ENCODE data around the gene SPDYC.
A peak's percentile ranks its signal among the peaks of the same experiment; 100 is the strongest.

SPDYC gene

GRCh38 chr11:65170058-65170534, at the start of gene SPDYC:
TSS of gene SPDYC (plus strand) at chr11:65170233. CDS start at chr11:65171358, 1,125 bp downstream.
- no peak for DNase-seq

GRCh38 chr11:65120831-65121230, 49.2 kb upstream of the SPDYC start:
- DNase-seq, result no peak

- DNase-seq, result no peak
Observed at GRCh38 chr11:65121447-65121864, 48.6 kb upstream of the SPDYC start.

- peak; percentile 97 for DNase-seq
Observed at GRCh38 chr11:65121865-65122696, 48.0 kb upstream of the SPDYC start, which contains the start of the genes FAU and MRPL49. TSS of gene FAU (minus strand) at chr11:65122134. CDS start at chr11:65121813, 321 bp downstream. TSS of gene MRPL49 (plus strand) at chr11:65122321. CDS start at chr11:65122347, 26 bp downstream.

- DNase-seq, result no peak
Observed at GRCh38 chr11:65124480-65125196, 45.4 kb upstream of the SPDYC start.

GRCh38 chr11:65125197-65126056, 44.6 kb upstream of the SPDYC start:
- no peak for DNase-seq

GRCh38 chr11:65126624-65127274, 43.3 kb upstream of the SPDYC start:
- DNase-seq, result no peak

GRCh38 chr11:65127473-65128181, 42.4 kb upstream of the SPDYC start:
- no peak for DNase-seq

- DNase-seq, result no peak
Observed at GRCh38 chr11:65128182-65129145, 41.6 kb upstream of the SPDYC start.

GRCh38 chr11:65129649-65130441, 40.2 kb upstream of the SPDYC start:
- DNase-seq, result no peak

GRCh38 chr11:65130631-65131416, 39.2 kb upstream of the SPDYC start:
- no peak for DNase-seq

- DNase-seq, result no peak
Observed at GRCh38 chr11:65131417-65131776, 38.6 kb upstream of the SPDYC start.

GRCh38 chr11:65131895-65132237, 38.2 kb upstream of the SPDYC start:
- no peak for DNase-seq

- DNase-seq, result no peak
Observed at GRCh38 chr11:65132238-65132987, 37.6 kb upstream of the SPDYC start.

- no peak for DNase-seq
Observed at GRCh38 chr11:65132988-65133700, 36.9 kb upstream of the SPDYC start.

GRCh38 chr11:65133724-65134123, 36.3 kb upstream of the SPDYC start:
- no peak for DNase-seq

GRCh38 chr11:65134240-65134951, 35.6 kb upstream of the SPDYC start, which contains the start of gene SYVN1:
TSS of gene SYVN1 (minus strand) at chr11:65134519. CDS start at chr11:65133601, 918 bp downstream.
- DNase-seq, result peak; percentile 86
